SK-N-MC (cell line): ENCODE results near the gene FOXP1.

ENCODE experiments used
- EZH2 ChIP-seq: fragments of 200-600 bp; sonication (generic); IDR thresholded peaks from one replicate; pipeline ENCODE4 v1.6.1; 2017; ENCODE audit warnings: antibody characterized with exemption
- POLR2AphosphoS5 ChIP-seq: IDR thresholded peaks from 2 replicates; pipeline ENCODE4 v1.6.1; 2012; ENCODE audit warnings: mild to moderate bottlenecking, low read depth, low read length, borderline replicate concordance

GRCh38 chr3:71103430-71103921 is 480.1 kb downstream of the FOXP1 start:
- TF ChIP-seq EZH2: no peak
- no peak for TF ChIP-seq POLR2AphosphoS5
